Measurements from ENCODE around the gene MS4A12.

MS4A12 gene

GRCh38 chr11:60459345-60459744, 33.2 kb upstream of the MS4A12 start:
- DNase-seq (ENCODE audit: low read depth), result peak; percentile 58
- TF ChIP-seq, protein P1, sequence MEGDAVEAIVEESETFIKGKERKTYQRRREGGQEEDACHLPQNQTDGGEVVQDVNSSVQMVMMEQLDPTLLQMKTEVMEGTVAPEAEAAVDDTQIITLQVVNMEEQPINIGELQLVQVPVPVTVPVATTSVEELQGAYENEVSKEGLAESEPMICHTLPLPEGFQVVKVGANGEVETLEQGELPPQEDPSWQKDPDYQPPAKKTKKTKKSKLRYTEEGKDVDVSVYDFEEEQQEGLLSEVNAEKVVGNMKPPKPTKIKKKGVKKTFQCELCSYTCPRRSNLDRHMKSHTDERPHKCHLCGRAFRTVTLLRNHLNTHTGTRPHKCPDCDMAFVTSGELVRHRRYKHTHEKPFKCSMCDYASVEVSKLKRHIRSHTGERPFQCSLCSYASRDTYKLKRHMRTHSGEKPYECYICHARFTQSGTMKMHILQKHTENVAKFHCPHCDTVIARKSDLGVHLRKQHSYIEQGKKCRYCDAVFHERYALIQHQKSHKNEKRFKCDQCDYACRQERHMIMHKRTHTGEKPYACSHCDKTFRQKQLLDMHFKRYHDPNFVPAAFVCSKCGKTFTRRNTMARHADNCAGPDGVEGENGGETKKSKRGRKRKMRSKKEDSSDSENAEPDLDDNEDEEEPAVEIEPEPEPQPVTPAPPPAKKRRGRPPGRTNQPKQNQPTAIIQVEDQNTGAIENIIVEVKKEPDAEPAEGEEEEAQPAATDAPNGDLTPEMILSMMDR (IDR thresholded peaks at IDR 0.05; ENCODE audit: insufficient read depth, low read depth, low read length, missing control alignments), result no peak
- peak overlapping the region; percentile 97 for H3K4me3 ChIP-seq (ENCODE audit: low read depth, low read length)

- H3K4me3 ChIP-seq (ENCODE audit: low read depth, low read length), result no peak overlapping the region
- TF ChIP-seq, protein P1 (IDR thresholded peaks at IDR 0.05; ENCODE audit: insufficient read depth, low read depth, low read length, missing control alignments), result no peak
- DNase-seq (ENCODE audit: low read depth), result no peak
Observed at GRCh38 chr11:60468829-60469228, 23.7 kb upstream of the MS4A12 start.

- no peak for DNase-seq (ENCODE audit: low read depth)
- H3K4me3 ChIP-seq (ENCODE audit: low read depth, low read length), result no peak overlapping the region
Observed at GRCh38 chr11:60469723-60470122, 22.9 kb upstream of the MS4A12 start.

DNA sequence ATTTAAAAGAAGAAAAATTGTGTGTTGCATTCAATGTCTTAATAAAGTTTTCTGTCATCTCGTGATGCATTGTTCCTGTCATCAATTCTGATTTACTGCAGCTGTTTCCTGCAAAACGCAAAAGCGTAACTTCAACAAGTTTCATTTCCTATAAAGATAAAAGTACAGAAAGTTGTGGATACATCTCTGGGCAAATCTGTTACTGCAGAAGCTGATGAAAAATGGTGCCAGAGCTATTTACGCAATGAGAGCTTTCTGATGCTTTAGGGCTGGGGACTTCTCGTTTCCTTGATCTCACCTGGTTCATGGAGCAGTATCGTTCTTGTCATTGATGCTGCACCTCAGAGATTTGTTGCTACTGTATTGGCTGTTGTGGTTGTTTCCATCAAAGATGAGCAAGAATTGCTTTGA, 15.5 kb upstream of the MS4A12 start:
- H3K4me3 ChIP-seq (ENCODE audit: low read depth, low read length), result no peak overlapping the region
- peak; percentile 79 for DNase-seq (ENCODE audit: low read depth)
- TF ChIP-seq, protein P1 (IDR thresholded peaks at IDR 0.05; ENCODE audit: insufficient read depth, low read depth, low read length, missing control alignments), result no peak

More at GRCh38 chr11:60469723-60470122, 22.9 kb upstream of the MS4A12 start:
- TF ChIP-seq, protein P1 (IDR thresholded peaks at IDR 0.05; ENCODE audit: insufficient read depth, low read depth, low read length, missing control alignments), result no peak

DNA sequence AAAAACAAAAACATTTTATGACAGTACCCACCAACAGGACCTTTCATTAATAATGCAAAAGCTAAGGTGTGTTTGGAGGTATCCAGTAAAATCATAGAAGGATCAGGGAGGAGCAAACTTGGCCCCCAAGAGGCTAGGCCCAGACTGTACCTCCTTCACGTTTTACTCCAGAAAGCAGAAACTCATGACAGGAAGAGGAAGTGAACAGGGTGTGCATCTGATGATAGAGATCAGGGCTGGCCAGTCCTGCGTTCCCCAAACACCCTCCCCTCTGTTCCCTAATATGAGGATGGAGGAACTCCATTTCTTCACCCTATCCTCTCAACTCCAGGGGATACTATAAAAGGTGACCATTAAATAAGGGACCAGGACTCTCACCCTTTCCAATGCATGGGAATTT, 10.2 kb upstream of the MS4A12 start:
- DNase-seq (ENCODE audit: low read depth), result peak; percentile 65

GRCh38 chr11:60485987-60486386, 6.6 kb upstream of the MS4A12 start:
- DNase-seq (ENCODE audit: low read depth), result peak; percentile 94
- TF ChIP-seq, protein P1 (IDR thresholded peaks at IDR 0.05; ENCODE audit: insufficient read depth, low read depth, low read length, missing control alignments), result peak; percentile 93
- H3K4me3 ChIP-seq (ENCODE audit: low read depth, low read length), result no peak overlapping the region

More for the DNA sequence above, 10.2 kb upstream of the MS4A12 start:
- H3K4me3 ChIP-seq (ENCODE audit: low read depth, low read length), result peak overlapping the region; percentile 18; the same call in 1 of the 2 replicates
- TF ChIP-seq, protein P1 (IDR thresholded peaks at IDR 0.05; ENCODE audit: insufficient read depth, low read depth, low read length, missing control alignments), result no peak

- no peak overlapping the region for H3K4me3 ChIP-seq (ENCODE audit: low read depth, low read length)
- DNase-seq (ENCODE audit: low read depth), result no peak
- TF ChIP-seq, protein P1 (IDR thresholded peaks at IDR 0.05; ENCODE audit: insufficient read depth, low read depth, low read length, missing control alignments), result no peak
Observed at GRCh38 chr11:60493454-60493853, 876 bp downstream of the MS4A12 start.
